Right lobe of liver (tissue), 6 donors: Measurements from ENCODE around the gene WIPF2. TPM values are rescaled to one million over a fixed set of nuclear protein-coding genes. Genes with fewer than 3 reads are reported as not detected.
A peak's percentile ranks its signal among the peaks of the same experiment; 100 is the strongest.

ENCODE experiments used
- ATAC-seq, 4 donors: fragments of 200-7000 bp; cut with Tn5 transposase; one replicate each; pipeline ENCODE4 v1.9.1; 2020; ENCODE audit warnings: mild to moderate bottlenecking in 4 of 4, moderate library complexity in 4 of 4
- DNase-seq, 3 donors: peaks; one replicate each; pipeline ENCODE4 v3.0.0-alpha.2; 2020
- H3K27ac ChIP-seq, 3 donors: fragments of 200-600 bp; one replicate each; pipeline ENCODE4 v1.8.0; 2022
- H3K27me3 ChIP-seq, 2 donors: fragments of 200-600 bp; one replicate each; pipeline ENCODE4 v1.8.0; 2022
- H3K36me3 ChIP-seq, 4 donors: fragments of 200-600 bp; sonication (generic) in 1 of 4; one replicate each; pipeline versions ENCODE4 v1.5.1 to v1.8.0; 2017 to 2022; ENCODE audit warnings: control low read depth in 1 of 4
- H3K4me1 ChIP-seq, 4 donors: fragments of 200-600 bp; sonication (generic) in 1 of 4; one replicate each; pipeline versions ENCODE4 v1.5.1 to v1.8.0; 2017 to 2022; ENCODE audit warnings: control low read depth in 1 of 4
- H3K4me3 ChIP-seq, 3 donors: fragments of 200-600 bp; one replicate each; pipeline ENCODE4 v1.8.0; 2022
- H3K9me3 ChIP-seq, 4 donors: fragments of 200-600 bp; sonication (generic) in 1 of 4; one replicate each; pipeline versions ENCODE4 v1.5.1 to v1.8.0; 2017 to 2022; ENCODE audit warnings: control low read depth in 1 of 4
- CTCF ChIP-seq, 4 donors: fragments of 200-600 bp in 3 of 4; fragments of 450-650 bp in 1 of 4; IDR thresholded peaks; one replicate each; pipeline versions ENCODE4 v1.5.1 to v1.8.0; 2016 to 2022; ENCODE audit warnings: antibody characterized with exemption in 4 of 4, mild to moderate bottlenecking in 2 of 4
- POLR2A ChIP-seq: fragments of 450-650 bp; IDR thresholded peaks from one replicate; pipeline ENCODE4 v1.6.1; 2017; ENCODE audit warnings: antibody characterized with exemption, mild to moderate bottlenecking
- WGBS: methylation state at CpG from one replicate; pipeline ENCODE4 v1.1.6; 2018; ENCODE audit warnings: low coverage, low lambda C conversion rate; ENCODE audit not compliant: insufficient coverage; ENCODE audit errors: missing lambda C conversion rate; 5-methylcytosine and 5-hydroxymethylcytosine counted together
- intact Hi-C, 2 donors: fragments of 100-400 bp; cut with DNase I; formaldehyde crosslinking; loops; one replicate each; pipeline versions ENCODE4 v1.11.2 to v1.14.1; 2022
- total RNA-seq, 6 experiments: library from RNA; depleted of rRNA in 2 of 6; stranded (reverse); fragments of >200 nt in 2 of 6; fragmentation: NEBNext Ultra II Directional in 3 of 6; extraction: Animal tissue kit (Norgen Biotek cat#: 25700) in 3 of 6; gene quantifications; one replicate each; pipeline versions ENCODE4 v1.1.0 to v1.2.4, GENCODE V29; 2016 to 2023
- donor health status: DM: no; HTN: yes; CAD: no.
- donor health status: DM: no; HTN: no; CAD: no.
- donor health status: DM: no; HTN: no; CAD: no.
- donor health status: DM: no; HTN: yes; CAD: no.
- donor health status: DM: no; HTN: yes; CAD: no.

Gene WIPF2
- total RNA-seq, 6 experiments from 2014 or later: 7.0 to 12.1 (median 9.0) TPM

- Histone ChIP-seq H3K27ac (peak overlapping the region in 2 of 3 donors; percentile 14 to 39), H3K4me3 (peak overlapping the region in 1 of 3 donors; percentile 29), H3K36me3 (peaks cover 0 to 16% (median 4%) of the 10 kb centered on the region in 4 donors), H3K9me3 (no peaks in the 10 kb centered on the region), H3K27me3 (no peaks in the 10 kb centered on the region), H3K4me1 (peaks cover 0 to 36% (median 8%) of the 10 kb centered on the region in 4 donors)
- intact Hi-C loops: no loop called here
- 15% methylated on average over 2 of the region's 2 CpGs for WGBS
- DNase-seq: no peak
- ATAC-seq: peak in 1 of 4 donors; percentile 1
- TF ChIP-seq POLR2A: no peak
- no peak for TF ChIP-seq CTCF (IDR thresholded peaks at IDR 0.05)
Observed at GRCh38 chr17:40283662-40284061, 64.6 kb downstream of the WIPF2 start.

GRCh38 chr17:40284085-40284713, 65.1 kb downstream of the WIPF2 start:
- no peaks in the 10 kb centered on the region for H3K9me3 ChIP-seq
- DNase-seq: no peak
- TF ChIP-seq CTCF (IDR thresholded peaks at IDR 0.05) (peak in 1 of 4 donors; percentile 14), POLR2A (no peak)
- 13% methylated on average over 2 of the region's 2 CpGs for WGBS
- no peak for ATAC-seq
- intact Hi-C loops: no loop called here
- H3K27me3 ChIP-seq: no peaks in the 10 kb centered on the region
- H3K4me1 ChIP-seq: peaks cover 0 to 36% (median 8%) of the 10 kb centered on the region in 4 donors
- peak overlapping the region in 1 of 3 donors; percentile 29 for H3K4me3 ChIP-seq
- peak overlapping the region in 1 of 3 donors; percentile 14 for H3K27ac ChIP-seq
- H3K36me3 ChIP-seq: peaks cover 0 to 10% (median 0%) of the 10 kb centered on the region in 4 donors

GRCh38 chr17:40286473-40286872, 67.4 kb downstream of the WIPF2 start:
- Histone ChIP-seq H3K36me3 (no peaks in the 10 kb centered on the region), H3K9me3 (no peaks in the 10 kb centered on the region), H3K4me1 (peaks cover 0 to 36% (median 8%) of the 10 kb centered on the region in 4 donors), H3K27ac (no peak overlapping the region), H3K27me3 (no peaks in the 10 kb centered on the region), H3K4me3 (no peak overlapping the region)
- TF ChIP-seq POLR2A: no peak
- ATAC-seq: no peak
- WGBS: 100% methylated on average over 2 of the region's 2 CpGs
- DNase-seq: no peak
- intact Hi-C loops: no loop called here

GRCh38 chr17:40287159-40287493, 68.0 kb downstream of the WIPF2 start:
- H3K27me3 ChIP-seq: no peaks in the 10 kb centered on the region
- no peaks in the 10 kb centered on the region for H3K36me3 ChIP-seq
- no peak for DNase-seq
- H3K4me1 ChIP-seq: peaks cover 0 to 36% (median 8%) of the 10 kb centered on the region in 4 donors
- H3K4me3 ChIP-seq: peak overlapping the region in 1 of 3 donors; percentile 28
- no peak for TF ChIP-seq POLR2A
- no peak for TF ChIP-seq CTCF (IDR thresholded peaks at IDR 0.05)
- 43% methylated on average over 3 of the region's 4 CpGs for WGBS
- no peak overlapping the region for H3K27ac ChIP-seq
- no peak for ATAC-seq
- intact Hi-C loops: no loop called here
- H3K9me3 ChIP-seq: no peaks in the 10 kb centered on the region

- TF ChIP-seq POLR2A: peak; percentile 58
- TF ChIP-seq CTCF (IDR thresholded peaks at IDR 0.05): no peak
- DNase-seq (peak; percentile 97 to 99 (median 98)), ATAC-seq (peak; percentile 92 to 98 (median 97))
- Histone ChIP-seq H3K9me3 (no peaks in the 10 kb centered on the region), H3K4me1 (peaks cover 0 to 36% (median 8%) of the 10 kb centered on the region in 4 donors), H3K36me3 (no peaks in the 10 kb centered on the region), H3K27me3 (no peaks in the 10 kb centered on the region), H3K4me3 (peak within 1 kb of the TSS; percentile 35 to 64 (median 62)), H3K27ac (peak within 1 kb of the TSS in 1 of 3 donors; percentile 35)
- intact Hi-C loops: no loop called here
- WGBS: 0% methylated on average over 27 of the region's 47 CpGs
Observed at GRCh38 chr17:40287494-40288369, 68.6 kb downstream of the WIPF2 start, which contains the start of gene CDC6. TSS of gene CDC6 (plus strand) at chr17:40287879. CDS start at chr17:40289421, 1,542 bp downstream.
